Measurements from ENCODE around the gene UBASH3A.

DNA sequence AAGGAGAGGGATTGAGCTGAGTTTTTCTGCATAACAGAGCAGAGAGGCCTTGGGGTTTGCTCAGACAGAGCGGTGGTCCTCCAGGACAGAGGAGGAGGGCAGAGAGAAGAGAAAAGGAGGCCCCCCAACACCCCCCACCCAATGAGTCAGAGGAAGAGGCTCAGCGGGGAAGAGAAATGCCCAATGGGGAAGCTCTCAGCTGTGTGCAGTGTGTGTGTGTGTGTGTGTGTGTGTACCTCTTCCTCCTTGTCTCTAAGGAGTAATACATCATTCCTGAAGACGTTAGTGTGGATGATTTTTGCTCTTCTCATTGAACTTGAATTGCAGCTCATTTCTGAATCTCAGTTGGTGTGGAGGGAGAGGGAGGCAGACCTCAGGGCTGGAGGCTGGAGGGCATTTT, 16.5 kb upstream of the UBASH3A start:
- TF ChIP-seq, protein P1, sequence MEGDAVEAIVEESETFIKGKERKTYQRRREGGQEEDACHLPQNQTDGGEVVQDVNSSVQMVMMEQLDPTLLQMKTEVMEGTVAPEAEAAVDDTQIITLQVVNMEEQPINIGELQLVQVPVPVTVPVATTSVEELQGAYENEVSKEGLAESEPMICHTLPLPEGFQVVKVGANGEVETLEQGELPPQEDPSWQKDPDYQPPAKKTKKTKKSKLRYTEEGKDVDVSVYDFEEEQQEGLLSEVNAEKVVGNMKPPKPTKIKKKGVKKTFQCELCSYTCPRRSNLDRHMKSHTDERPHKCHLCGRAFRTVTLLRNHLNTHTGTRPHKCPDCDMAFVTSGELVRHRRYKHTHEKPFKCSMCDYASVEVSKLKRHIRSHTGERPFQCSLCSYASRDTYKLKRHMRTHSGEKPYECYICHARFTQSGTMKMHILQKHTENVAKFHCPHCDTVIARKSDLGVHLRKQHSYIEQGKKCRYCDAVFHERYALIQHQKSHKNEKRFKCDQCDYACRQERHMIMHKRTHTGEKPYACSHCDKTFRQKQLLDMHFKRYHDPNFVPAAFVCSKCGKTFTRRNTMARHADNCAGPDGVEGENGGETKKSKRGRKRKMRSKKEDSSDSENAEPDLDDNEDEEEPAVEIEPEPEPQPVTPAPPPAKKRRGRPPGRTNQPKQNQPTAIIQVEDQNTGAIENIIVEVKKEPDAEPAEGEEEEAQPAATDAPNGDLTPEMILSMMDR (IDR thresholded peaks at IDR 0.05; ENCODE audit: low read length), result no peak
- no peak for TF ChIP-seq EZH2 (IDR thresholded peaks at IDR 0.05; ENCODE audit: borderline replicate concordance, low read length)
